Fibroblast of skin of back (primary cell): ENCODE data around the gene FRRS1L.

Source experiments
- DNase-seq: peaks from one replicate; pipeline ENCODE4 v3.0.0-alpha.2; 2013

FRRS1L gene

DNA sequence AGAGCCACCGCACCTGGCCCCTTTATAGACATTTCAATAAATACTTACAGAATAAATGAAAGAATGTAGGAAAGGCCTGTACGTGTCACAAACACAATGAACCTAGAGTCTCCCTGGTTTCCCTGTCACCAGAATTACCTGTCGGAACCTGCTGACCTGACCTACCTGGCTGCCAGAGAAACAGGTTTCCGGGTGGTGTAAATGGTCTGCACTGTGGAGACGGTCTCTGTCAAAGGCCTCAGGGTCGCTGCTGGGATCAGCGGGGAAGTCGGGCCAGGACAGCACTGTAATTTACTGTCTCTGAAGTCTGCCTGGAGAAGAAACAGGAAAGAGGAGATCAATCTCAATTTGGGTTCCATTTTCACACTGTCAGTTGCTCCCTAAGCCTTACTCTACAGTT, 9.3 kb upstream of the FRRS1L start:
- DNase-seq: no peak

GRCh38 chr9:109172935-109173334, 5.9 kb upstream of the FRRS1L start:
- DNase-seq: no peak

DNA sequence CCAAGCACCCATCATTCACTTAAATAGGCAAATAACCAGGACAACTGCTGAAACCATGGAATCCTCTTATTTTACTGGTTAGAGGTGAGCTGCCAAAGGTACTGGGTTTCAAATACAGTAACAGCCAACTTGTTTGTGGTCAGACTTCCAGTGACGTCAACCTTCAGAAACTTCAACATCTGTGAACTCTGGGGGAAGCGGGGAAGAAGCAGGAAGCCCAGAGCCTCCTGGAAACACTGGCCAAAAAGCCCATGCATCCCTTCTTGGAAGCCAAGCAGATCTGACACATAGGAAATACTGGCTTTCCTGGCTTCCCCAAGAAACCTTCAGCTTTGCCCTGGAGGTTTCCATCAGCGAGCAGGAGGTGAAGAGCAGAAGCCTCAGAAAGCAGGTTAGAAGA, 4.9 kb upstream of the FRRS1L start:
- DNase-seq: peak; percentile 28

- DNase-seq: no peak
Observed at GRCh38 chr9:109168170-109168569, 1.1 kb upstream of the FRRS1L start.

DNA sequence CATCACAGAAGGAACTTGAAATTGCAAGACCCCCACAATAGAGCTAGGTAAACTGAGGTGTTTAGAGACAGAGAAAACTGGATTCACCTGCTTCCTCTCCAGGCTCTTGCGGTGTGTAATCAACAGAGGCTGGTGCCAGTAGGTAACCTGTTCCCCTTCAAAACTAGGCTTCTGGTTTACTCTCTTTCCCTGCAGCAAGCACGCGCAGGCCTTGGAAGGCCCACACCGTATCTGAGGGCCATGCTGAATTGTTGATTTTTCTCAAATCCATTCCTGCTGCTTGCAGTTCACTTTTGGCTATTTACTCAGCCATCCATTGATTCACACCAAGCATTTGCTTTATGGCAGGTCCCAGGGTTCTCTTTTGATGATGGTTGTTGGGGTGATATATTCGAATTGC, 667 bp upstream of the FRRS1L start:
- no peak for DNase-seq

DNA sequence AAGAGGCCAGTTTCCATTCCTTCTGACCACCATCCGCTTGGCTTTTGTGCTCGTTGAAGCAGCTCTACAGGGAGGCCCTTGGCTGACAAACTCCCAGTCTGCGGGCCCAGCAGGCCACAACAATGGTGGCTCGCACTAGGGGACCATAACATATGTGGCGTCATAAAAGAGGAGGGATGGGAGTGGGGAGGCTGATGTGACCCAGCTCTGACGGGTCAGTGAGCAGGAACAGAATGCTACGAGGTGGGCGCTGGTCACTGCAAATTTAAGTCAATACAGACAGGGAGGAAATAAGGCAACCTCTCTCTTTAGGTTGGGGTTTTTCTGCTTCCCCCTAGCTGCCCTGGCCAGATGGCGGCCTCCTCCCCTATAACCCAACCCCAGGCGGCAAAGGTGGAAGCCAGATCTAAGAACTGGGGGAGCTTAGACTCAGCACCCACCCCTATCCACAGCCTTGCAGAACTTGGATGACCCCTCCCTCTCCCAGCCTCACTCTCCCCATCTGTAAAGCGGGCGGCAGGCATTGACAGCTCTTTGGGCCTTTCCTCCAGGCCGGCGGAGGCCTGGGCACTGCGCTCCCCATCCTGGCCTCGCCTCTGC, 778 bp downstream of the FRRS1L start:
- no peak for DNase-seq

DNA sequence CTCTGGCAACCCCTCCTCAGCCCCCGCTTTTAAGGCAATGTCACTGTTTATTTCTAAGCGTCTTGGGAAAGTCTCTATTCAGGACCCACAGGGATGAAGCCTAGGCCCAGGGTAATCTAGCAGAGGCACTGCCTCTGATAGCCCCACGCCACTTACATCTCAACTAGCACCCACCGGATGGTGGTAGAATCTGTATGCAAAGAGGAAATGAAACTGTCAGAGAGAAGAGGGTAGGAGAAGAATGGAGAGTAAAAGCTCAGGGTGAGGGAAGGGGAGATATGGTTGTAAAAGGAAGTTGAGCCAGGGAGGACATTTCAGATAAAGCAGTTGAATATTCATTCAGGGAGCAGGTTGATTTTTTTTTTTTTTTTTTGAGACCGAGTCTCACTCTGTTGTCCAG, 3.0 kb downstream of the FRRS1L start:
- no peak for DNase-seq

GRCh38 chr9:109163194-109163593, 3.9 kb downstream of the FRRS1L start:
- DNase-seq: no peak

GRCh38 chr9:109162677-109163076, 4.4 kb downstream of the FRRS1L start:
- no peak for DNase-seq

GRCh38 chr9:109161471-109161870, 5.6 kb downstream of the FRRS1L start:
- no peak for DNase-seq

DNA sequence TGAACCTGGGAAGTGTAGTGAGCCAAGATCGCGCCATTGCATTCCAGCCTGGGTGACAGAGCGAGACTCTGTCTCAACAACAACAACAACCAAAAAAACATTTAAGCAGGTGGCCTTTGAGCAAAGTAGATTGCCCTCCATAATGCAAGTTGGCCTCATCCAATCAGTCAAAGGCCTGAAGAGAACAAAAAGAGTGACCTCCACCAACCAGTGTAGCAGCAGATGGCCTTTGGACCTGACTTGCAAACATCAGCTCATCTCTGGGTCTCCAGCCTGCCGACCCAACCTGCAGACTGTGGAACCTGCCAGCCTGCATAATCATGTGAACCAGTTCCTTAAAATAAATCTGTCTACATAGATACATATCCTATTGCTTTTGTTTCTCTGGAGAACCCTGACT, 7.5 kb downstream of the FRRS1L start:
- DNase-seq: no peak

GRCh38 chr9:109158651-109159050, 8.4 kb downstream of the FRRS1L start:
- DNase-seq: peak; percentile 10

GRCh38 chr9:109156708-109157107, 10.3 kb downstream of the FRRS1L start:
- DNase-seq: no peak

DNA sequence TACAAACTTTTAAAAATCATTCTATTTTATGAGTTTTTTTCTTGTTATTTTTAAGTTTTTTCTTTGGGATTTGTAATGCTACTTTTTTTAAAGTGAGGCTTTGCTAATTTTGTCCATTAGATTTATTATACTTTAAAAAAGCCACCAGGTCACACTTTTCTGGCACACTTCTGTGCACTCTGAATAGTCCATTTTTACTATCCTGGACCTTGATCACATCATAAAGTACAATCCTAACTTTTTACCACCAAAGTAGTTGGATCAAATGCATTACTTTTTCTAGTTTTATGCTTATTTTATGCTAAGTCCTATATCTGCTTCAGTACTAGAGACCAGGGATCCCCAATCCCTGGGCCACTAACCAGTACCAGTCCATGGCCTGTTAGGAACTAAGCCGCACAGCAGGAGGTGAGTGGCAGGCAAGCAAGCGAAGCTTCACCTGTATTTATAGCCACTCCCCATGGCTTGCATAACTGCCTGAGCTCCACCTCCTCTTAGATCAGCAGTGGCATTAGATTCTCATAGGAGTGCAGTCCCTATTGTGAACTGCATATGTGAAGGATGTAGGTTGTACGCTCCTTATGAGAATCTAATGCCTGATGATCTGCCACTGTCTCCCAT, 16.0 kb downstream of the FRRS1L start:
- DNase-seq: no peak

- no peak for DNase-seq
Observed at GRCh38 chr9:109149722-109150121, 17.3 kb downstream of the FRRS1L start.

GRCh38 chr9:109149089-109149488, 18.0 kb downstream of the FRRS1L start:
- no peak for DNase-seq

GRCh38 chr9:109145051-109145450, 22.0 kb downstream of the FRRS1L start:
- no peak for DNase-seq

DNA sequence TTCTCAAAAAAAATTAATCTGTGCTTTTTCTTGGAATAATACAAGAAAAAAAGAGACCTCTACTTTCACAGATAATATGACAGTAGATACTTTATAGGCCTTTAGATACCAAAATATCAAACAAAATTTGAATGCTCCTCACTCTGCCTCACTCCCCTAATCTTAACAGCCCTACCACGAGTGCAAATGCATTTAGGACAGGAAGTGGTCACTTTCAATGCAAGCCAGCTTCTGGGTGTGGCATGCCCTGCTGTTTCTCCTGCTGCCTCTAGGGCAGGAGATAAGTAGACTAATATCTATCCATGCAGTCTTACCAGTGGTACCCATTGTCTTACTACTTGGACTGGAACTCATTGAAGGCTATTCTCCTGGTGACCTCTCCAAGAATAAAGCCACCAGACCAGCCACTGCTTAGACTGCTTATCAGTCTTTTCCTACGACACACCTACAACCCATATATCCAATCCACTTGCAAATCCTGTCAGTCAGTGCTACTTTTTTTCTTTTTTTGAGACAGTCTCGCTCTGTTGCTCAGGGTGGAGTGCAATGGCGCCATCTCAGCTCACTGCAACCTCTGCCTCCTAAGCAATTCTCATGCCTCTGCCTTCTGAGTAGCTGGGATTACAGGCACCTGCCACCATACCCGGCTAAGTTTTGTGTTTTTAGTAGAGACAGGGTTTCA, 23.0 kb downstream of the FRRS1L start:
- DNase-seq: peak; percentile 51

- DNase-seq: no peak
Observed at GRCh38 chr9:109141375-109141774, 25.7 kb downstream of the FRRS1L start.

DNA sequence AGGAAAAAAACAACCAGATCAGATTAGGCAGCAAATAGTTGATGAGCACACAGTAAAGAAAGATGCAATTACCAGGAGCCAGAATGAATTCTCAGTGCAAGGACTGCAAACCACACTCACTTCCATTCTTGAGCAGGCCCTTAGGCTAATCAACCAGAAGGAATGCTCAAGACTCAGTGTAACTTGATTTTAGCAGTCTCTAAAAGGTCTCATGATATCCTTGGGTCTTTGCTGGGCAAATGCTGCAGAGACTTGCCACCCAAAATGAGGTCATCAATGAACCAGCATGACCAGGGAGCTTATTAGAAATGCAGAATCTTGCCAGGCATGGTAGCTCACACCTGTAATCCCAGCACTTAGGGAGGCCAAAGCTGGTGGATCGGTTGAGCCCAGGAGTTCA, 27.2 kb downstream of the FRRS1L start:
- no peak for DNase-seq

- DNase-seq: no peak
Observed at GRCh38 chr9:109138421-109138820, 28.6 kb downstream of the FRRS1L start.

GRCh38 chr9:109134167-109134578, 32.9 kb downstream of the FRRS1L start:
- no peak for DNase-seq

- no peak for DNase-seq
Observed at GRCh38 chr9:109133533-109133932, 33.5 kb downstream of the FRRS1L start.

DNA sequence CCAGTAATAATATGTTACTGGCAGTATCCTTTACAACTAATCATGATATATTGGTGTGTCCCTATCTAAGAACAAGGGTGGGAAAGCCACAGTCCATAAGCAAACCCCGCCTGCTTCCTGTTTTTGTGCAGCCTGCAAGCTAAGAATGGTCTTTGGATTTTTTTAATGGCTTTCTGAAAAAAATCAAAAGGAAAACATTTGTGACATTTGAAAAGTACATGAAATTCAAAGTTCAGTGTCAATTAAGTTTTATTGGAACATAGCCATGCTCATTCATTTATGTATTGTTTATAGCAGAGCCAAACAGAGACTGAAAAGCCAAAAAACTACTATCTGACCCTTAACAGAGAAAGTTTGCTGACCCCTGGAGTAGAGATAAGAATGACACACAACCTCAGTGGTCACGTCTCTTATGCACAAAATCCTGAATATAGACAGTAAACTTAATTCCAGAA, 34.5 kb downstream of the FRRS1L start:
- no peak for DNase-seq
